Activated effector memory CD4-positive, alpha-beta T cell treated with Interleukin-2 at 50 U/mL for 16 hours (primary cell): Measurements from ENCODE around the gene ADI1.
A peak's percentile ranks its signal among the peaks of the same experiment; 100 is the strongest.

Source experiments
- DNase-seq: peaks from one replicate; pipeline ENCODE4 v3.0.0-alpha.2; 2020

The ADI1 gene

GRCh38 chr2:3519255-3520205 lies at the start of gene ADI1:
Gene ADI1, minus strand, starts transcription at chr2:3519531. Its CDS starts 44 bp downstream, at chr2:3519487.
- peak; percentile 67 for DNase-seq

- DNase-seq = no peak
Measured at GRCh38 chr2:3566806-3567205, 47.5 kb upstream of the ADI1 start.

- DNase-seq = no peak
Measured at GRCh38 chr2:3565117-3565516, 45.8 kb upstream of the ADI1 start.

GRCh38 chr2:3563521-3563976 lies 44.2 kb upstream of the ADI1 start:
- DNase-seq = no peak

- peak; percentile 97 for DNase-seq
Measured at GRCh38 chr2:3558205-3559014, 39.1 kb upstream of the ADI1 start, which contains the start of gene RNASEH1. Gene RNASEH1, minus strand, starts transcription at chr2:3558333. Its CDS starts 73 bp downstream, at chr2:3558260.

- DNase-seq = no peak
Measured at GRCh38 chr2:3557639-3558204, 38.4 kb upstream of the ADI1 start.

- DNase-seq = no peak
Measured at GRCh38 chr2:3553946-3554345, 34.6 kb upstream of the ADI1 start.

GRCh38 chr2:3547915-3548314 lies 28.6 kb upstream of the ADI1 start:
- no peak for DNase-seq

GRCh38 chr2:3545788-3546478 lies 26.6 kb upstream of the ADI1 start:
- no peak for DNase-seq

GRCh38 chr2:3543023-3543683 lies 23.8 kb upstream of the ADI1 start:
- no peak for DNase-seq

- no peak for DNase-seq
Measured at GRCh38 chr2:3542107-3542506, 22.8 kb upstream of the ADI1 start.

GRCh38 chr2:3539836-3540235 lies 20.5 kb upstream of the ADI1 start:
- DNase-seq = no peak

- DNase-seq = no peak
Measured at GRCh38 chr2:3536682-3537632, 17.6 kb upstream of the ADI1 start.

- no peak for DNase-seq
Measured at GRCh38 chr2:3535794-3536681, 16.7 kb upstream of the ADI1 start.

- no peak for DNase-seq
Measured at GRCh38 chr2:3535467-3535793, 16.1 kb upstream of the ADI1 start.

GRCh38 chr2:3534251-3534814 lies 15.0 kb upstream of the ADI1 start:
- DNase-seq = no peak

GRCh38 chr2:3533836-3534235 lies 14.5 kb upstream of the ADI1 start:
- DNase-seq = no peak

- DNase-seq = no peak
Measured at GRCh38 chr2:3532941-3533340, 13.6 kb upstream of the ADI1 start.

GRCh38 chr2:3529316-3530025 lies 10.1 kb upstream of the ADI1 start:
- no peak for DNase-seq
